ENCODE results near the gene NFIB.
A peak's percentile ranks its signal among the peaks of the same experiment; 100 is the strongest.

The NFIB gene

DNA sequence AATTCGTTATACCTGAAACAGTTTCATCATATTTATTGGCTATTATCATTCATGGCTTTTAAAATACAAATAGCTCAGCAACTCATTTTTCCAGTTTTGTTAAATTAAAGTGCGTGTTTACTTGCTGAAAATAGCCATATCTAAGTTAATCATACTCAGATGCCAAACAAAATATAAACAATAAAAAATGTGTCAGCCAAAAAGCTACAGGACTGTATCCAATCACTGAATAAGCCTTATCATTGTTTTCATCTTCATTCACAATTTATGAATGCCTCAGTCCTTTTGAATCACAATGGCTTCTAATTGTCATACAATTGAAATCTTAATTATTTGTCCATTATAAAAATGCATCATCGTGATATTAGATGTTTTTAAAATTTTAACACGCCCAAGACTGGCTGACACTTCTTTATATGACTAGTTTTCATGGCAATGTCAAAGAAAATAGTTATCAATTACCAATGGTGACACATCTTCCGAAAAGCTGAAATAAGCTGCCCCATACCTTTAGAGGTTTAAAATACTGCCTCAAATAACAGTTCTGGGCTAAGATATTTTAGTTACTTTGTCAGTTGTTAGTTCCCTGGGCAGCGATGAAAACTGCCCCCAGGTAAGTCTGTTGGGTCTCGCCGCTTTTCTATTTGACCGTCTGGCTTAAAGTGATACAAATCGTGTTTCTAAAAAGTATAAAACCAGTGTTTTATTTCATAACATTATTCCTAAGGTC is 1.8 kb downstream of the NFIB start:
- H3K27ac ChIP-seq: peak overlapping the region; percentile 96
- TF ChIP-seq ZFX (IDR thresholded peaks at IDR 0.05; ENCODE audit: borderline replicate concordance): no peak
- TF ChIP-seq, protein P1, sequence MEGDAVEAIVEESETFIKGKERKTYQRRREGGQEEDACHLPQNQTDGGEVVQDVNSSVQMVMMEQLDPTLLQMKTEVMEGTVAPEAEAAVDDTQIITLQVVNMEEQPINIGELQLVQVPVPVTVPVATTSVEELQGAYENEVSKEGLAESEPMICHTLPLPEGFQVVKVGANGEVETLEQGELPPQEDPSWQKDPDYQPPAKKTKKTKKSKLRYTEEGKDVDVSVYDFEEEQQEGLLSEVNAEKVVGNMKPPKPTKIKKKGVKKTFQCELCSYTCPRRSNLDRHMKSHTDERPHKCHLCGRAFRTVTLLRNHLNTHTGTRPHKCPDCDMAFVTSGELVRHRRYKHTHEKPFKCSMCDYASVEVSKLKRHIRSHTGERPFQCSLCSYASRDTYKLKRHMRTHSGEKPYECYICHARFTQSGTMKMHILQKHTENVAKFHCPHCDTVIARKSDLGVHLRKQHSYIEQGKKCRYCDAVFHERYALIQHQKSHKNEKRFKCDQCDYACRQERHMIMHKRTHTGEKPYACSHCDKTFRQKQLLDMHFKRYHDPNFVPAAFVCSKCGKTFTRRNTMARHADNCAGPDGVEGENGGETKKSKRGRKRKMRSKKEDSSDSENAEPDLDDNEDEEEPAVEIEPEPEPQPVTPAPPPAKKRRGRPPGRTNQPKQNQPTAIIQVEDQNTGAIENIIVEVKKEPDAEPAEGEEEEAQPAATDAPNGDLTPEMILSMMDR (IDR thresholded peaks at IDR 0.05): no peak

DNA sequence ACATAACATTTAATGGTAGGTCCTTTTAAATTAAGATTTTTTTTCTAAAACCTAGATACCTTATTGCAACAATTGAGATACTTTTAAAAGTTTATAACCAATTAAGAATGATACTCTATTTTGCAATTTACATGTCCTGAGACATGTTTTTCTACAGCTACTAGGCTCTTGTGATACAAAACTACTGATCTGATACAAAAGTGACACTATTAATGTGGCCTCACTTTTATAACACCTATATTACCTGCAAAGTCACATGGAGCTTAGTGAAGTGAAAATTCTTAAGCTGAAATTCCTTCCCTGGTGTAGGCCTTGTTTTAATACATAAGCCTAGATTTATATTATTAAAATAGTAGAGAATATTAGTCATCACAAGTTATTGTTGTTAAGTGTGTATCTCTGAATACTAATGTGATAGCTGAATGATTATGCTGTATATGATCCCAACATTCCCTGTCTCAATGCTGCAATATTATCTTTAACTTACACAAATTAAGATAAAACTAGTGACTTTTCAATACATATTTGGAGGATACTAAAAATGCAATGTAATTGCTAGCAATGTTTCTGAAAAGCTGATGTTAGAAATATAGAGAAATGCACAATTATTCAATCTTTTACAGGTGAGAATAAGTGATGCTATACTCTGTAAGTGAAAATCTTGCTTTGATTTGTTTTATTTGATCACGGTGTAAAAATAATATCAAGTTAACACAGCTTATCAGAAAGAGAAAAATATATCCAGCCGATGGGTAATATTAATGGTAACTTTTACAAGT is 2.6 kb downstream of the NFIB start:
- TF ChIP-seq, protein P1 (IDR thresholded peaks at IDR 0.05): no peak
- TF ChIP-seq ZFX (IDR thresholded peaks at IDR 0.05; ENCODE audit: borderline replicate concordance): no peak
- H3K27ac ChIP-seq: no peak overlapping the region

DNA sequence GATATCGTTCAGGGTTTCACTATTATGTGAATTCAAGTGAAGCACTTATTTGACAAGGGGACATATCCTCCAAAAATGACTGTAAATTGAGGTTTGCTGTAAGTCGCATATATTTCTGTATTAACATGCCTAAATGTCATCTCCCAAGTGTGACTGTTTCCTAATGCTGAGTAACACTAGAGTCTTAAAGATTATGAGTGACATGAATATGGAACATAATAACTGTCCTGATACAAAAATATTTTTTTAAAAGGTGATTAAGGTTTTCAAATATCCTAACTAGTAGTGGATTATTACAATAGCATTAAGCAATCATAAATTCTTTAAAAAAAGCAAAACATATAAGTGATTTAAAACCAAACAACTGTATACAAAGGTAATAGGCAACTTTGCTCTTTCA is 3.6 kb downstream of the NFIB start:
- TF ChIP-seq, protein P1 (IDR thresholded peaks at IDR 0.05): no peak
- H3K27ac ChIP-seq: no peak overlapping the region

DNA sequence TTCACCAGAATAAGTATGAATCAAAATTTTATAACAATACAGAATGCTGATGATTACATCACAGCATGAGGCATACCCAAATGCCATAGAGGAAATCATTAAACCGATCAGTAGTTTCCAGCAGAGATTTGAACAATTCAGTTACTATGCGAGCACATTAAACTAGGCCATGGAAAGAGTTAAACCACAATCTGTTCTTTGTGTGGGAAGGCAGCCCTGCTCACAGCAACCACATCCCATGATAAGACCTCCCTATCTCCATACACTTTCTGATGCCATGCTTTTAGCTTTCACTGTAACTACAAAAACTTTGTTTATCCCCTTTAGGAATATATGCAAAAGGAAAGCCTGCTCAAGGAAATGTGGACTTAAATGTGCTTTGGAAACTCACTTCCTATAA is 4.5 kb downstream of the NFIB start:
- TF ChIP-seq, protein P1 (IDR thresholded peaks at IDR 0.05): no peak
- no peak for TF ChIP-seq ZFX (IDR thresholded peaks at IDR 0.05; ENCODE audit: borderline replicate concordance)
- no peak overlapping the region for H3K27ac ChIP-seq

DNA sequence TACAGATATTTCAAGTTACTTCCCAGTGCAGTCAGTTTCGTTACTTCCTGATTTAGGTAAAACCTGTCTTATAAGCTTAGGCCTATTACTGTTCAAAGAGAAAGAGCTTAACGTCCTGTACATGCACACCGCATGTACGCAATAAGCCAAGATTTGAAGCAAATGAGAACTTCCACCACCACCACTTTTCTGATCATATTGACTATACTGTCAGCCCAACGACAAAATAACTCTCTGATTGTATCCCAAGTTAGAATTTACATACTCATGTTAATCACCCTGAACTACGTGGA is 5.1 kb downstream of the NFIB start:
- TF ChIP-seq, protein P1 (IDR thresholded peaks at IDR 0.05): no peak
- H3K27ac ChIP-seq: no peak overlapping the region

DNA sequence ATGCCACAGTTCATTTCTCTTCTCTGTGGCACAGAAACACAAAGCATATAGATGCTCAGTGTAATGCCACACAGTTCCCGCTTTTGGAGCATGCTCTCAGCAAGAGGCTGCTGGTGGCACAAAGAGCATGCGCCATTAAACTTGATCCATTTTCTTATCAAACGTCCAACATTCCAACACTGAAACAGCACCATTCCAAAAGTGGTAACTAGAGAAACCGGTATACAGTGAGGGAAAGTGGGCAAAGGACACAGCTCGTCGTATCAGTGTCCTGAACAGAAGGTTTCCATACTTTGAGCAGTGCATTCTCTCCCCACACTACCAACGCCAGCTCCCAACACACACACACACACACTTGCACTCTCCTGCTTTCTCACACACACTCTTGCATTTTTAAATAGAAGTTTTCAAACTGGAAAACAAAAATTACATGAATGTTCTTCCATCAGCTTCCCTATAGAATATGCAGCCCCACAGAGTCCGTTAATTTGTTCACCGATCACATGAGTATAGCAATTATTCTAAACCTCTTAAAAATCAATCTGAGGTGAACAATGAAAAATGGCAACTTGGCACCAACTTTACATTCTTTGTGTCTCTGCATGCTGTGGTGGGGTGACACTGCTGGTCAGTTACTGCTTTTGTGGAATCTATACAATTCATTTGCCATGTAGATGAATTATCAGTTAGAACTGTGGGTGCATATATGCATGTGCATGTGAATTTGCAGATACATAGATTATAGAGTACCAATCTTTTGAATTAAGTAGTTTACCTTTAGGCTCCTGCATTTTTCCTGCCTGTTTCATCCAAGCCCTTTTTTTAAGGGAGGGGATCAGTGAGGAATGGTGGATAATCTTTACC is 5.7 kb downstream of the NFIB start:
- TF ChIP-seq ZFX (IDR thresholded peaks at IDR 0.05; ENCODE audit: borderline replicate concordance): no peak
- TF ChIP-seq, protein P1 (IDR thresholded peaks at IDR 0.05): no peak
- H3K27ac ChIP-seq: no peak overlapping the region

Measured in 22Rv1 (cell line).